ENCODE results near the gene CFAP73.
A peak's percentile ranks its signal among the peaks of the same experiment; 100 is the strongest.

CFAP73 gene

DNA sequence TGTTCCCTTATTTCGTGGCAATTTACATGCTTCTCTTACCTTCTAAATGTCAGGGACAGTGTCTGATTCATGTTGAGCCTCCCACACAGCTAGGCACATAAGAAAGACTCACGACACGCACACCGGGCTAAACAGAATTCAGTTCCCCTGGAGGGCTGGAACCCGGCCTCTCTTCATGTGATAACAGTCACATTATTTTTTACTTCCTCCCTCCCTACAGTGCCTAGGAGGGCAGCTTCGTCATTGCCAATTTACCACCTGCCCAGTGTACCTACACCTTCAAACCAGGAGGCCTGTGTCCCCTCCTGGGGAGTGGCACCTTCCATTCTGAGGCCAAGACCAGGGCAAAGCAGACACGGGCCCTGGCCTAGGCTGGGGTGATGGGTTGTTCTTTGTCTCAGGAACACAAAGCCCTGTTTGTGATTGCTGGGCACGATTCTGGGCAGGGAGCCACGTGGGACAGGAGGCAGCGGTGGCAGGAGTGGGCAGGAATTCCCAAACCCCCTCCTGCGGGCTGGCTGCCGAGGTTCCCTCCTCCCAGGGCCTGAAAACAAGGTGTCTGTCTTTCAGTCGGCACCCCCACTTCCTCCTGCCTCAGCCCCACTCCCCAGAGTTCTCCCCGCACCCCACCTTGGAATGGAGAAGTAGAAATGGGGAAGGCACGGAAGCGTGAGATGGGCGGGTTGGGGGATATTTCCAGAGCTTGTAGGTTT lies 7.2 kb upstream of the CFAP73 start:
- no peak for DNase-seq (ENCODE audit: low read depth in 3 of 3)

DNA sequence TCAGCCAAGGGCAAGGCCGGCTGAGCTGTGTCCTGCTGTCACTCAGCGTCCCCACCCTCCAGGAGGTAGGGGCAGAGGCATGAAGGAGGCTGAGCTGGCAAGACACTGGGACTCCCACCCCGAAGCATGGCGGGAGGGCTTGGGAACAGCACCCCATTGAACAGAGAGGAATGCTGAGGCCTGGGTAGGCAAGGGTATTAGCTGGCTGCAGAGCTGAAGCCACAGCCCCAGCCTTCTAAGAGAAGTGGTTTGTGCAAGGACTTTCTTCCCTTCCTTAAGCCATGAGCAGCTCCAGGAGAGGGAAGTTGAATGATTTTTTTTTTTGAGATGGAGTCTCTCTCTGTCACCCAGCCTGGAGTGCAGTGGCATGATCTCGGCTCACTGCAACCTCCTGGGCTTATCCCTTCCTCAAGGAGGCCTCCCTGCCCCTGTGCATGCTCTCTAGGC lies 6.6 kb upstream of the CFAP73 start:
- no peak for DNase-seq (ENCODE audit: low read depth in 3 of 3)

DNA sequence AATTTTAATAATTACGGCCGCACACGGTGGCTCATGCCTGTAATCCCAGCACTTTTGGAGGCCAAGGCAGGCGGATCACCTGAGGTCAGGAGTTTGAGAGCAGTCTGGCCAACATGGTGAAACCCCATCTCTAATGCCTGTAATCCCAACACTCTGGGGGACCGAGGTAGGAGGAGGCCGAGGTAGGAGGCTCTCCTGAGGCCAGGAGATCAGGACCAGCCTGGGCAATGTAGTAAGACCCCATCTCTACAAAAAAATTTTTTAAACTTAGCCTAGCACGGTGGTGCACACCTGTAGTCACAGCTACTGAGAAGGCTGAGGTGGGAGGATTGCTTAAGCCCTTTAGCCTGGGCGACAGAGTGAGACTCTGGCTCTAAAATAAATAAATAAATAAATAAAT lies 5.6 kb upstream of the CFAP73 start:
- DNase-seq (ENCODE audit: low read depth in 3 of 3), result no peak

DNA sequence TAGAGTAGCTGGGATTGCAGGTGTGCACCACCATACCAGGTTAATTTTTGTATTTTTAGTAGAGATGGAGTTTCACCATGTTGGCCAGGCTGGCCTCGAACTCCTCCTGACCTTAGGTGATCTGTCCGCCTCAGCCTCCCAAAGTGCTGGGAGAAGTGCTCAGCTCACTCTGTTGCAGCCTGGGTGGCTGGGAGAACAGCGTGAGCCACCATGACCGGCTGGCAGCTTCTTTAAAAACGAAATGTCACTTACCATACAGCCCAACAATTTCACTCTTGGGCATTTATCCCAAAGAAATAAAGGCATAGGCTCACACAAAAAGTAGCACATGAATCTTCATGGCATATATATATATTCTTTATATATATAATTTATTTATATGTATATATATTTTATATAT lies 4.7 kb upstream of the CFAP73 start:
- no peak for DNase-seq (ENCODE audit: low read depth in 3 of 3)

DNA sequence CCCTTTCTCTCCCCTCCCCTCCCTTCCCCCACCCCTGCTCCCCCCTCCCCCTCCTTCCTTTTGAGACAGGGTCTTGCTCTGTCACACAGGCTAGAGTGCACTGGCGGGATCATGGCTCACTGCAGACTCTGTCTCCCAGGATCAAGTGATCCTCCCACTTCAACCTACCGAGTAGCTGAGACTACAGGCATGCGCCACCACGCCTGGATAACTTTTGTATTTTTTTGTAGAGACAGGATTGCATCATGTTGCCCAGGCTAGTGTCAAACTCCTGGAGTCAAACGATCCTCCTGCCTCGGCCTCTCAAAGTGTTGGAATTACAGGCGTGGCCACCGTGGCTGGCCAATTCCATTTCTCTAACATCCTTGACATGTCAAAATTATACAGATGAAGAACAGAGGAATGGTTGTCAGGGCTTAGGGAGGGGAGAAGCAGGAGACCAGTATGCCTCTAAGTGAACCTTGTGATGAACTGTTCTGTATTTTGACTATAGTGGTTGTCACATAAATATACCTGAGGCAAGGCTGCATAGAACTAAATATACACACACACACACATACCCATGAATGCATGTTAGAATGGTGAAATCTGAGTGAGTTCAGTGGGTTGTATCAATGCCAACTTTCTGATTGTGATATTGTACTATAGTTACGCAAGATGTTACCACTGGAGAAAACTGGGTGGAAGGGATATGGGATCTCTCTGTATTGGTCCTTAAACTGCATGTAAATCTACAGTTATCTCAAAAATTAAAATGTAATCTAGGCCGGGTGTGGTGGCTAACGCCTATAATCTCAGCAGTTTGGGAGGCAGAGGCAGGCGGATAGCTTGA lies 3.6 kb upstream of the CFAP73 start:
- DNase-seq (ENCODE audit: low read depth in 3 of 3), result no peak

DNA sequence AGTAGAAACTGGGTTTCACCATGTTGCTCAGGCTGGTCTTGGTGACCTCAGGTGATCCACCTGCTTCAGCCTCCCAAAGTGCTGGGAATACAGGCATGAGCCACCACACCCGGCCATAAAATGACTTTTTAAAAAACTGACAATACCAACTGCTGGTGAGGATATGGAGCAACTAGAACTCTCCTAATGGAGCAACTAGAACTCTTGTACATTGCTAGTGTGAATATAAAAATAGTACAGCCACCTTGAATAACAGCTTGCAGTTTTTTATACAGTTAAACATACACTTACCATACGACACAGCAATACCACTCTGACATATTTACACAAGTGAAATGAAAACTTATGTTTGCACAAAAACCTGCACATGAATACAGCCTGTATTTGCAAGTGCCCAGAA lies 2.5 kb upstream of the CFAP73 start:
- DNase-seq (ENCODE audit: low read depth in 3 of 3), result no peak

DNA sequence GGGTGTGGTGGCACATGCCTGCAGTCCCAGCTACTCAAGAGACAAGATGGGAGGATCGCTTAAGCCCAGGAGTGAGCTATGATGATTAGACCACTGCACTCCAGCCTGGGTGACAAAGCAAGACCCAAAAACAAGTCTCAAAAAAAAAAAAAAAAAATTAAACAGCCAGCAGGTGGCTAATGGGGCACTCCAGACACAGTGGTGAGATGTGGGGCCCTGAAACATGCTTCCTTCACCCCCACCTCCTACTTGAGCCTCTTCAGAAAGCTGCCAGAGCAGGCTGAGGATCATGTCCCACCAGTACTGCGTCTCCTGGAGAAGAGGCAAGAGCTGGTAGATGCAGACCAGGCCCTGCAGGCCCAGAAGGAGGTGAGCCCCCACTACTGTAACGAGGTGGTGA lies 2.1 kb downstream of the CFAP73 start:
- DNase-seq (ENCODE audit: low read depth in 3 of 3), result no peak

DNA sequence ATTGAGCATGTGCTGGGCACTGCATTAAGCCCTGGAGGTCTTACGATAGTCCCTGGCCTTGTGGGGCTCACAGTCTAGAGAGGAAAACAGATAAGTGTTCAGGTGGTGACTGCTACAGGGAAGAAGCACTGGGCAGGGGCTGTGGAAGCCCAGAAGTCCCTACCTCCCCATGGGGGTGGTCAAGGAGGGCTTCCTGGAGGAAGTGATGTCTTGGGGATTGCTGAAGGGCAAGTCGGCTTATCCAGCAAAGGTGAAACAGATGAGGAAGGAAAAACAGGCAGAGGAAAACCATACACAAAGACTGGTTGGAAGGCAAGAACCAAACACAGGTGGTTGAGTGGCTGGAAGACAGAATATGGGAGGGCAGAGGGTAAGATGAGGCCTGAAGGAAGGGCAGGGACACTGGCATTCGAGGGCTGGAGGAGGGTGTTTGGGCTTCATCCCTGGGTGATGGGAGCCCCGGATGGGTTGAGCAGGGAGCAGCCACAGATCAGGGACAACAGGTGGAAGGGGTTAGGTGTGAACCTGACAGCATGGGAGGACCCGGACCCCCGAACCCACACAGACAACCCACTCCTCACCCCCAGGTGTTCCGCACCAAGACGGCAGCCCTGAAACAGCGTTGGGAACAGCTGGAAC lies 2.8 kb downstream of the CFAP73 start:
- no peak for DNase-seq (ENCODE audit: low read depth in 3 of 3)

DNA sequence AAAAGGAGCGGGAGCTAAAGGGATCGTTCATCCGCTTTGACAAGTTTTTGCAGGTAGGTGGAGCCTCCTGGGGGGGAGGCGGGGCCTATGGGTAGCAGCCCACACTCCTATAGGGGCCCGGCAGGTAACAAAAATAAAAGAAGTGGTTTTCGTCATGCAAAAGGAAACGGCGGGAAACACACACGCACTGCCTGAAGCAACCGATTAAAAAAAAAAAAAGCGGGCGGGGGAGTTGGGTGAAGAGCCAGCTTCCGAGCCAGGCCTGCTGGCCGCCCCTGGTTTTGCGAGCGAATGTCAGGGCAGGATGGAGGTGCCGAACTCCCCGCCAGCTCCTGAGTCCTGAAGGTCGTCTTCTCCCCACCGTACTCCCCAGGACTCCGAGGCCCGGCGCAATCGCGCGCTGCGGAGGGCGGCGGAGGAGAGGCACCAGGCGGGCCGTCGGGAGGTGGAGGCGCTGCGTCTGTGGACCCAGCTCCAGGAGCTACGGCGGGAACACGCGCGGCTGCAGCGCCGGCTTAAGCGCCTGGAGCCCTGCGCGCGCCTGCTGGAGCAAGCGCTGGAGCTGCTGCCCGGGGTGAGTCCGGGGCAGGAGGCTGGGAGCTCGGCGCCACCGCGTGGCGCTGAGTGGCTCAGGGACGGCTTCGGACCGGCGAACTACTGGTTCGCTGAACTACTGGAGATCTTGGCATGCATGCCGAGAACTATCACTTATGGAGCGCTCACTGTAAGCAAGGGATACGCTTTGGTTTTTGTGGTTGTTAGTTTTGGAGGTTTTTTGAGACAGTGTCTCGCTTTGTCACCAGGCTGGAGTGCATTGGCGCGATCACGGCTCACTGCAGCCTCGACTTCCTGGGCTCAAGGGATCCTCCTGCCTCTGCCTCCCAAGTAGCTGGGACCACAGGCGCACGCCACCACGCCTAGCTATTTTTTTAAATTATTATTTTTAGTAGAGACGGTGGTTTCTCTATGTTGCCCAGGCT lies 3.6 kb downstream of the CFAP73 start:
- peak; percentile 25 to 66 (median 31) for DNase-seq (ENCODE audit: low read depth in 3 of 3)

DNA sequence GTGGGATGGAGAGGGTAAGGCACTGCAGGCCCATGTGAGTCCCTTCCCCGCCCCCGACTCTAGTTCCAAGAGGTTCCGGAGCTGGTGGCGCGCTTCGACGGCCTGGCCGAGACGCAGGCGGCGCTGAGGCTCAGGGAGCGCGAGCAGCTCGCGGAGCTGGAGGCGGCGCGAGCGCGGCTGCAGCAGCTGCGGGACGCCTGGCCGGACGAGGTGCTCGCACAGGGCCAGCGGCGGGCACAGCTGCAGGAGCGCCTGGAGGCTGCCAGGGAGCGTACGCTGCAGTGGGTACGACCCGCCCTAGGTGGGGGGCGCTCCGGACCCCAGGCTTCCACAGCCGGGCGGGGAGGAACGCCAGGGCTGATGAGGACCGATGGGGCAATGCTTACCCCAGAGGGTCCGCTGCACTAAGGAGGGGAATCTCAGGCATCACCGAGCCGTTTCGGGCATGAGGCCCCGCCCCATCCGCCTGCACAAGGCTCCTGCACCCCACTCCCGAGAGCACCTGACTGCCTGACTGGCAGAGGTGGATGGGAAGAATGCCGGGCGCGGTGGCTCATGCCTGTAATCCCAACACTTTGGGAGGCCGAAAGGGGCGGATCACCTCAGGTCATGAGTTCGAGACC lies 4.9 kb downstream of the CFAP73 start:
- DNase-seq (ENCODE audit: low read depth in 3 of 3), result peak in 1 of 3 experiments; percentile 24

DNA sequence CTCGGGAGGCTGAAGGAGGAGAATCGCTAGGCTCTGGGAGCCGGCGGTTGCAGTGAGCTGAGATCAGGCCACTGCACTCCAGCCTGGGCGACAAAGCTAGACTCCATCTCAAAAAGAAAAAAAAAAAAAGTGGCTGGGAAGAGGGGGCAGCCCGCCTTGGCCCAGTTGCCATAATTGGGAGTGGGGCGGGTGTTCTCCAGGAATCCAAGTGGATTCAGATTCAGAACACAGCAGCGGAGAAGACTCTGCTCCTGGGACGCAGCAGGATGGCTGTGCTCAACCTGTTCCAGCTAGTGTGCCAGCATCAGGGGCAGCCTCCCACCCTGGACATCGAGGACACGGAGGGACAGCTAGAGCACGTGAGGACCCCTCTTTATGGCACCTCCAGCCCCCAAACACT lies 5.5 kb downstream of the CFAP73 start:
- no peak for DNase-seq (ENCODE audit: low read depth in 3 of 3)

DNA sequence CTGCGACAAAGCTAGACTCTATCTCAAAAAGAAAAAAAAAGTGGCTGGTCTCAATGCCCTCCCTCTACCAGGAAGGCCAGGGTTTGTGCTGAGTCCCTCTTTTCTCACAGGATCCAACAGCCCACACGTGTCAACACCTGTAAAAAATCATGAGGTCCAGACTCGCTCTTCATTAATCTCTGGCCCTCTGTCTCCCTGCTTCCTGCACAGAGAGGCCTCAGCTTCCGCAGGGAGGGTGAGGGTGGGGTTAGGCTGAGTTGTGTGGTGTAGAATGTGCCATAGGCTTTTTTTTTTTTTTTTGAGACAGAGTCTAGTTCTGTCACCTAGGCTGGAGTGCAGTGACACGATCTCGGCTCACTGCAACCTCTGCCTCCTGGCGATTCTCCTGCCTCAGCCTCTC lies 6.1 kb downstream of the CFAP73 start:
- DNase-seq (ENCODE audit: low read depth in 3 of 3), result no peak

DNA sequence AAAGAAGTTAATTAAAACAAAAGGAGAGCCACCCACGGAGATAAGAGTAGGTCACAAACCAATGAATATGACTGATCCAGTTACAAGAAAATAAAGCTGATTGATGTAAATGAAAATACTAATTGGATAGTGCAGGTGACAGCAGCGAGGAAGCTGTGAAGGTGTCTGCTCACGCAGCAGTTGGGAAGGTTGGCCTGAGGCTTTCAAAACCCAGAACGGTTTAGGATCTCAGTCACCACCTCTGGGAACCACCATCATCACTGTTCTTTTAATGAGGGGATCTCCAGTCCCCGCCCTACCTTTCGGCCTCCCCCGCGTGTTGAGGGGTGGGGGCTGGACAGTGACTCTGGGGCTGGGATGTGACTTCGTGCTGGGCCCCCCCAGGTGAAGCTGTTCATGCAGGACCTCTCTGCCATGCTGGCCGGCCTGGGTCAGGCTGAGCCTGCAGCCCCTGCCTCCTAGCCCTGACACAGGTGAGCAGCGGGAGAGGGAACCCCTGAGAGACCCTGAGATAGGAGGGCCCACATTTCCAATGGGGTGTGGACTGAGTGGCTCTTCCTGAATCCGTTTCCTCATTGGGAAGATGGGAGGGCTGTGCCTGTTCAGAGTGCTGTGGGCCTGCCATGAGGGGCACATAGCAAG lies 7.8 kb downstream of the CFAP73 start:
- DNase-seq (ENCODE audit: low read depth in 3 of 3), result no peak

DNA sequence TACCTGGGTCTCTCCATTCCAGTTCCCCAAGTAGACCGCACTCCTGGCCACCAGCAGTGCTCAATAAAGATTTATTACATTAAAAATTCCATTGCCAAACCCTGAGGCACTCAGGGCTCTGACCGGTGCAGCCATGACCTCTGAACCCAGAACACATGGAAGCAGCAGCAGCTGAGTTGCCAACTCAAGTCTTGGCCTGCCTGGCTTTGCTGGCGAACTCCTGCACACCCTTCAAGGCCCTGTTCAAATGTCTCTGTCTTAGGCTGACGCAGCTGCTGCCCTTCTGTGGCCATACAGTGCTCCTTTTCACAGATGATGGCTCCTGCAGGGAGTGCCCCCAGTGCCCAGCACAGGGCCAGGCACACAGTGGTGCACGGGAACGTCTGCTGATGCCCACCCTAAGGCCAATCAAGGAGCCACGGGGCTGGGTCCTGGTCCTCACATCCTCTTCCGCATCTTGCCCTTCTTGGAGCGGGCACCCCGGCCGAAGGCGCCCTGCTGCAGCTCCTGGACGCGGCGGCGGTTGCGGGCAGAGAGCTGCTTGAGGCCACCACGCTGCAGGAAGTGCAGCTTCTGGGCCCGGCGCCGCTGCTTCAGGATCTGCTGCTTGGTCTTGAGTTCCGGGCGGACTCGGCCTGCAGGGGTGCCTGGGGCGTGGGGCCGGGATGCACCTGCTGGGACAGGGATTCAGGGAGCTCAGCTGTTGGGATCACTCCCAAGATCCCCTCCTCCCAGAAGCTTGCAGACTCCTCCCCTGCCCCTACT lies 9.1 kb downstream of the CFAP73 start:
- no peak for DNase-seq (ENCODE audit: low read depth in 3 of 3)

DNA sequence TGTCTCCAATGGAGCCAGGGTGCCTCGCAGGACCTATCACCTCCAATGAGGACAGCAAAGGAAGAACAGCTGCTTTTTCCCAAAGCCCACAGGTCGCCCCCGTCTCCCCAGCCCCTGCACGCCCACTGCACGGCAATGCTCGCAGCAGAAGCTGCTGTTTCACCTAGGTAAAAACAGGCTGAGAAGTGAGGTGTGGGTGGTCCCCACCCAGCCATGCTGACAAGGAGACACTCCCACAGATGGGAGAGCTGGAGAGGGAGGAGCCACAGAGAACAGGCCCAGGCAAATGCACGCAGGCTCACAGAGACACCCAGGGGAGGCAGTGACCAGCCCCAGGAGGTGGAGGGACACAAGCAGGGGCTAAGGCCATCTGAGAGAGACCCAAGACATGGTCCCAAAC lies 10.4 kb downstream of the CFAP73 start:
- no peak for DNase-seq (ENCODE audit: low read depth in 3 of 3)

DNA sequence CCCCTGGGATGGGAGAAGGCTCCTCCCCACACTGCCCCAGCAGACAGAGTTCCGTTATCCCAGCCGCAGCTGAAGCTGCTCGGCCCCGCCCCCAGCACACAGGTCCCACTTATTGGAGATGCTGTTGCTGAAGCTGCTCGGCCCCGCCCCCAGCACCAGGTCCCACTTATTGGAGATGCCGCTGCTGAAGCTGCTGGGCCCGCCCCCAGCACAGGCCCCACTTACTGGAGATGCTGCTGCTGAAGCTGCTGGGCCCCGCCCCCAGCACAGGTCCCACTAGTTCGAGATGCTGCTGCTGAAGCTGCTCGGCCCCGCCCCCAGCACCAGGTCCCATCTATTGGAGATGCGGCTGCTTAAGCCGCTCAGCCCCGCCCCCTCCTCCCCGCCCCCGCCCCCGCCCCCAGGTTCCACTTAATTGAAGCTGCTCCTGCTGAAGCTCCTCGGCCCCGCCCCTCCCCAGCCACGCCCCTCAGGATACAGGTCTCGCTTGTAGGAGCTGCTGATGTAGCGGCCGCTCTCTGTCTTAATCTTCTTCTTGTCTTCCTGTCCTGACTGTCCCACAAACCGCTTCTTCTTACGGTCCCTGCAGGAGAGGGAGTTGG lies 12.0 kb downstream of the CFAP73 start:
- peak in 1 of 3 experiments; percentile 40 for DNase-seq (ENCODE audit: low read depth in 3 of 3)

DNA sequence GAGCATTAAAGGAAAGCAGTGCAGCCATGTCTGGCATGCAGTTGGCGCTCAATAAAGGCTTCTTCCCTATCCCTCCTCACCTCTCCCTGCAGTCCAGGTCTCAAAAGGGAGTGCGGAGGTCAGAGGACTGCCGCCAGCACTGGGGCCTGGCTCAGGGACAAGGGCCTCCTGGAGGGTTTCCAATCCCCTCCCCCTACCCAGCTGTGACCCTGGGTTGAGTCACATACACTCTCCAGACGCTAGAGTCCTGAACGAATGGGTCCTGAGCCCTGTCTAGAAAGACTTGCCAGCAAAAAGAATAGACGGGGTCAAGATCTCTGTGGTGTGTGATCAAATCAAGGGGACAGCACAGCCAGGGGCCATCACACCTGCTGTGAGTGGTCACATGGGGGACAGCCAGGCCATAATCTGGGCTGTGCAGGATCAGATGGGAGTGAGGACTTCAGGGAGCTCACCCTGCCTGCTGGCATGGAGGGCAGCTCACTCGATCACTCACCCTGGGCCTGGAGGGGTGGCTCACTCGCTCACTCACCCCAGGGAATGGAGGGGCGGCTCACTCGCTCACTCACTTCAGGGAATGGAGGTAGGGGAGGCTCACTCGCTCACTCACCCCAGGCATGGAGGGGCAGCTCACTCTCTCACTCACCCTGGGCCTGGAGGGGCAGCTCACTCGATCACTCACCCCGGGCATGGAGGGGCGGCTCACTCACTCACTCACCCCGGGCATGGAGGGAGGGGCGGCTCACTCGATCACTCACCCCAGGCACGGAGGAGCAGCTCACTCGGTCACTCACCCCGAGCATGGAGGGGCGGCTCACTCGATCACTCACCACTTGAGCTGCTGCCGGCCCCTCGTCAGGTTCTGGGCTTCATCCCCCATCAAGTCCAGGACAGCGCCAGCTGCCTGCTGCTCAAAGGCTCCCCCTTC lies 12.8 kb downstream of the CFAP73 start:
- no peak for DNase-seq (ENCODE audit: low read depth in 3 of 3)

DNA sequence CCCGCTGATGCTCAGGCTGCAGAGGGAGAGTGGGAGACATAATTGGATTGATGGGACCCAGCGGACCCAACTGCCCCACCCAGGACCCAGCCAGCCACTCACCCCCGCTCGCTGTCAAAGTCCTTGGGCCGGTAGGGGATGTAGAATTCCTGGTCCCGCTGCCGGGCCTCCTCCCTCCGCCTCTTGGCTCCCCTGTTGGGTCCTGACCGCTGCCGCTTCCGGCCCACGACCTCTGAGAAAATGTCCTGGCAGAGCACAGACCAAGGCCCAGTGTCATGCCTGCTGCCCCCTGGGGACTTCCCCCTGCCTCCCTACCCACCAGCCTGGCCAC lies 13.5 kb downstream of the CFAP73 start:
- DNase-seq (ENCODE audit: low read depth in 3 of 3), result no peak
